ENCODE data around the gene LRRC1. TPM values are rescaled to one million over a fixed set of nuclear protein-coding genes. Genes with fewer than 3 reads are reported as not detected.

LRRC1 gene
- total and polyA plus RNA-seq, 2 of the 13 experiments (the other 11 are each of a cell fraction or from before 2014, with no cell fraction given): 15.6 to 27.7 TPM

DNA sequence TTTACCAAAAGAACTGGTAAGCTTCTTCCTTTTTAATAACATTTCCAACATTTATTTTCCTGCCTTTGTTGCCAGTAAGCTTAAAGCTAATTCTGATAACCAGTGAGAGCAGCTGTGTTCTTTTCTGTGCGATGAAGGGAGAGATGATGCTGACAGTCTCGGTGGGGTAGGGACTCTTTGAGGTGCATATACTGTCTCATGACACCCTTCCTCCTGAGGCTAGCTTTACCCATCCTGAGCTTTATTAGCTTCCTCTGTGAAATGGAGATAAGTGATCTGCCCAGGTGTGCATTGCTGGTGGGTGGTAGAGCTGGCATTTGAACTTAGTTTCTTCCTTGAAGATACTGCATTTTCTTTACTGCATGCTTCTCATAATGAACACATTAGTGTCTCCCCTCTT is 92.5 kb downstream of the LRRC1 start:
- BruUV-seq (replicated peaks): no TSS peak
- no peaks in the 10 kb centered on the region for H3K27me3 ChIP-seq (ENCODE audit: control insufficient read depth in 1 of 2, insufficient read depth in 2 of 2, low read length in 2 of 2)
- no peak overlapping the region for H3K9ac ChIP-seq (ENCODE audit: insufficient read depth, low read depth, low read length)
- H3K4me3 ChIP-seq (replicated peaks in 1 of 3; ENCODE audit: insufficient read depth in 1 of 3, low read depth in 2 of 3, low read length in 3 of 3): no peak overlapping the region
- no peak overlapping the region for H3K4me2 ChIP-seq (ENCODE audit: low read depth, low read length)
- no peak for DNase-seq (ENCODE audit: low spot score)
- FAIRE-seq: no peak
- H4K20me1 ChIP-seq (ENCODE audit: insufficient read depth, low read length): no peaks in the 10 kb centered on the region
- no peak overlapping the region for H3K27ac ChIP-seq (ENCODE audit: extremely low read length, insufficient read depth, low read length)
- no peaks in the 10 kb centered on the region for H3K4me1 ChIP-seq (ENCODE audit: insufficient read depth, low read length)
- H3K79me2 ChIP-seq (ENCODE audit: insufficient read depth, low read length): no peaks in the 10 kb centered on the region
- in situ Hi-C loops (cut with HindIII; ENCODE audit: extremely low pct_ligation_motif_present, low pct_unique_long_range_greater_than_20kb): no loop called here
- intact Hi-C loops (cut with micrococcal nuclease; ENCODE audit: unreplicated experiment): no loop called here
- H2AFZ ChIP-seq (ENCODE audit: low read length): no peak overlapping the region
- POLR2A ChIA-PET: no interaction called here
- H3K9me3 ChIP-seq (ENCODE audit: low read length): no peaks in the 10 kb centered on the region
- no peak for ATAC-seq
- TF ChIP-seq ZNF510 (CRISPR knock-in tag; IDR thresholded peaks at IDR 0.05; ENCODE audit: low read depth): no peak
- no peak for TF ChIP-seq JDP2 (CRISPR knock-in tag; IDR thresholded peaks at IDR 0.05; ENCODE audit: borderline replicate concordance)
- no peak for TF ChIP-seq SOX5 (CRISPR knock-in tag; IDR thresholded peaks at IDR 0.05; ENCODE audit: borderline replicate concordance)
- no peak for TF ChIP-seq ZNF333 (CRISPR knock-in tag; IDR thresholded peaks at IDR 0.05; ENCODE audit: borderline replicate concordance)
- no peak for TF ChIP-seq GFI1 (CRISPR knock-in tag; IDR thresholded peaks at IDR 0.05; ENCODE audit: borderline replicate concordance)
- CTCF ChIA-PET (ENCODE audit: low intra/inter-chr PET ratio, low total read pairs): no interaction called here
- peaks cover 0 to 8% of the 10 kb centered on the region in 2 experiments; a peak in 4 of 5 replicates for H3K36me3 ChIP-seq (replicated peaks in 1 of 2; ENCODE audit: control insufficient read depth in 1 of 2, insufficient read depth in 2 of 2, low read length in 2 of 2)
- WGBS (ENCODE audit: low lambda C conversion rate): 98% methylated on average over 2 of the region's 2 CpGs

DNA sequence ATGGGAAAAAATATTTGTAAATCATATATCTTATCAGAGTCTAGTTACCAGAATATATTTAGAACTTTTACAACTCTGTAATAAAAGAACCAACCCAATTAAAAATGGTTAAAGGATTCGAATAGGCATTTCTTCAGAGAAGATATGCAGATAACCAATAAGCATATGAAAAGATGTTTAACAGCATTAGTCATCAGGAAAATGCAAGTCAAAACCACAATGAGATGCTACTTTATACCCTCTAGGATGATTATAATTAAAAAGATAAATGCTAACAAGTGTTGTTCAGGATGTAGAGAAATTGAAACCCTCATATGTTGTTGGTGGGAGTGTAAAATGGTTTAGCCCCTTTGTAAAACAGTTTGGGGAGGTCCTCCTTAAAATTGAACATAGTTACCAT is 94.1 kb downstream of the LRRC1 start:
- no peak for ATAC-seq
- CTCF ChIA-PET (ENCODE audit: low intra/inter-chr PET ratio, low total read pairs): no interaction called here

More for the DNA sequence above, 94.1 kb downstream of the LRRC1 start:
- 93% methylated on average over 1 of the region's 1 CpG for WGBS (ENCODE audit: low lambda C conversion rate)
- in situ Hi-C loops (cut with HindIII; ENCODE audit: extremely low pct_ligation_motif_present, low pct_unique_long_range_greater_than_20kb): no loop called here
- FAIRE-seq: no peak
- Histone ChIP-seq H2AFZ (ENCODE audit: low read length) (no peak overlapping the region), H3K36me3 (replicated peaks in 1 of 2; ENCODE audit: control insufficient read depth in 1 of 2, insufficient read depth in 2 of 2, low read length in 2 of 2) (no peaks in the 10 kb centered on the region; a peak in 2 of 5 replicates), H3K4me3 (replicated peaks in 1 of 3; ENCODE audit: insufficient read depth in 1 of 3, low read depth in 2 of 3, low read length in 3 of 3) (no peak overlapping the region), H3K27me3 (ENCODE audit: control insufficient read depth in 1 of 2, insufficient read depth in 2 of 2, low read length in 2 of 2) (no peaks in the 10 kb centered on the region), H3K27ac (ENCODE audit: extremely low read length, insufficient read depth, low read length) (no peak overlapping the region), H4K20me1 (ENCODE audit: insufficient read depth, low read length) (no peaks in the 10 kb centered on the region), H3K9ac (ENCODE audit: insufficient read depth, low read depth, low read length) (no peak overlapping the region), H3K79me2 (ENCODE audit: insufficient read depth, low read length) (no peaks in the 10 kb centered on the region), H3K9me3 (ENCODE audit: low read length) (no peaks in the 10 kb centered on the region), H3K4me2 (ENCODE audit: low read depth, low read length) (no peak overlapping the region), H3K4me1 (ENCODE audit: insufficient read depth, low read length) (no peaks in the 10 kb centered on the region)
- POLR2A ChIA-PET: no interaction called here
- intact Hi-C loops (cut with micrococcal nuclease; ENCODE audit: unreplicated experiment): no loop called here
- no TSS peak for BruUV-seq (replicated peaks)
- TF ChIP-seq CBX1 (IDR thresholded peaks at IDR 0.05; ENCODE audit: low read depth): no peak
- no peak for TF ChIP-seq ZNF816 (CRISPR knock-in tag; IDR thresholded peaks at IDR 0.05; ENCODE audit: borderline replicate concordance)
- no peak for TF ChIP-seq KDM4B (CRISPR knock-in tag; IDR thresholded peaks at IDR 0.05)
- TF ChIP-seq, protein P1, sequence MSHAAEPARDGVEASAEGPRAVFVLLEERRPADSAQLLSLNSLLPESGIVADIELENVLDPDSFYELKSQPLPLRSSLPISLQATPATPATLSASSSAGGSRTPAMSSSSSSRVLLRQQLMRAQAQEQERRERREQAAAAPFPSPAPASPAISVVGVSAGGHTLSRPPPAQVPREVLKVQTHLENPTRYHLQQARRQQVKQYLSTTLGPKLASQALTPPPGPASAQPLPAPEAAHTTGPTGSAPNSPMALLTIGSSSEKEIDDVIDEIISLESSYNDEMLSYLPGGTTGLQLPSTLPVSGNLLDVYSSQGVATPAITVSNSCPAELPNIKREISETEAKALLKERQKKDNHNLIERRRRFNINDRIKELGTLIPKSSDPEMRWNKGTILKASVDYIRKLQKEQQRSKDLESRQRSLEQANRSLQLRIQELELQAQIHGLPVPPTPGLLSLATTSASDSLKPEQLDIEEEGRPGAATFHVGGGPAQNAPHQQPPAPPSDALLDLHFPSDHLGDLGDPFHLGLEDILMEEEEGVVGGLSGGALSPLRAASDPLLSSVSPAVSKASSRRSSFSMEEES (CRISPR knock-in tag; IDR thresholded peaks at IDR 0.05): no peak
- TF ChIP-seq, protein P2, sequence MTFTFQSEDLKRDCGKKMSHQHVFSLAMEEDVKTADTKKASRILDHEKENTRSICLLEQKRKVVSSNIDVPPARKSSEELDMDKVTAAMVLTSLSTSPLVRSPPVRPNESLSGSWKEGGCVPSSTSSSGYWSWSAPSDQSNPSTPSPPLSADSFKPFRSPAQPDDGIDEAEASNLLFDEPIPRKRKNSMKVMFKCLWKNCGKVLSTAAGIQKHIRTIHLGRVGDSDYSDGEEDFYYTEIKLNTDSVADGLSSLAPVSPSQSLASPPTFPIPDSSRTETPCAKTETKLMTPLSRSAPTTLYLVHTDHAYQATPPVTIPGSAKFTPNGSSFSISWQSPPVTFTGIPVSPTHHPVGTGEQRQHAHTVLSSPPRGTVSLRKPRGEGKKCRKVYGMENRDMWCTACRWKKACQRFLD (CRISPR knock-in tag; IDR thresholded peaks at IDR 0.05; ENCODE audit: borderline replicate concordance): no peak
- no peak for TF ChIP-seq SAFB2 (CRISPR knock-in tag; IDR thresholded peaks at IDR 0.05; ENCODE audit: borderline replicate concordance, low read depth)
- TF ChIP-seq HOXA5 (CRISPR knock-in tag; IDR thresholded peaks at IDR 0.05): no peak
- no peak for DNase-seq (ENCODE audit: low spot score)

Data from HepG2 (cell line).